NCI-H1436 (cell line): ENCODE data around the gene FAM83D.

Source experiments
- DNase-seq: peaks from one replicate; lab custom pipeline; 2025; lab: John Stamatoyannopoulos, UW

FAM83D gene

DNA sequence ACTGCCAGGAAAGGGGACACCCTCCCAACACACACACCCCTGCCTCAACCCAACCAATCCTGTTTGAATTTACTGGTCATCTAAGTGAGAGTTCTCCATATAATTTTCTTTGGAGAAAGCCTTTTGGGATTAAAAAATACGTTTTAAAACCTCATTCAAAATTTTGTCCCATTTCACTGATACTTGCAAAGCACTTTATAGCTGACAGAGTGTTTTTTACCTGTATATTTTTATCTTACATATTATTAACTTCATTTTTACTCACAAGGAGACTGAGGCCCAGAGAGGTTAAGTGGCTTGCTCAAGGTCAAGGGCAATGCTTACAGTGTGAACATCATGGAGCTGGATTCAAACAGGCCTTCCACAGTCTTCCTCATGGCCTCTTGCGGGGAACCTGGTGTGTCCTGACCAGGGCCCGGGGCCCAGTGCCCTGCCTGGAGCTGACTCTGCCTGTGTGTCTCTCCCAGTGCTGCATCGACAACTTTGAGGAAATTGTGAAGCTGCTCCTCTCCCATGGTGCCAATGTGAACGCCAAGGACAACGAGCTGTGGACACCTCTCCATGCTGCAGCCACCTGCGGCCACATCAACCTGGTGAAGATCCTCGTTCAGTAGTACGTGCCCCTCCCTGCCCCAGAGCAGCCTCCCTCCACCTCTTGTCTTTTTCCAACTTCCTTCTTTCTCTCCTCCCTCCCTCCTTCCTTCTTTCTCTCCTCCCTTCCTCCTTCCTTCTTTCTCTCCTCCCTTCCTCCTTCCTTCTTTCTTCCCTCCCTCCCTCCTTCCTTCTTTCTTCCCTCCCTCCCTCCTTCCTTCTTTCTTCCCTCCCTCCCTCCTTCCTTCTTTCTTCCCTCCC, 30.9 kb upstream of the FAM83D start:
- DNase-seq: no peak

DNA sequence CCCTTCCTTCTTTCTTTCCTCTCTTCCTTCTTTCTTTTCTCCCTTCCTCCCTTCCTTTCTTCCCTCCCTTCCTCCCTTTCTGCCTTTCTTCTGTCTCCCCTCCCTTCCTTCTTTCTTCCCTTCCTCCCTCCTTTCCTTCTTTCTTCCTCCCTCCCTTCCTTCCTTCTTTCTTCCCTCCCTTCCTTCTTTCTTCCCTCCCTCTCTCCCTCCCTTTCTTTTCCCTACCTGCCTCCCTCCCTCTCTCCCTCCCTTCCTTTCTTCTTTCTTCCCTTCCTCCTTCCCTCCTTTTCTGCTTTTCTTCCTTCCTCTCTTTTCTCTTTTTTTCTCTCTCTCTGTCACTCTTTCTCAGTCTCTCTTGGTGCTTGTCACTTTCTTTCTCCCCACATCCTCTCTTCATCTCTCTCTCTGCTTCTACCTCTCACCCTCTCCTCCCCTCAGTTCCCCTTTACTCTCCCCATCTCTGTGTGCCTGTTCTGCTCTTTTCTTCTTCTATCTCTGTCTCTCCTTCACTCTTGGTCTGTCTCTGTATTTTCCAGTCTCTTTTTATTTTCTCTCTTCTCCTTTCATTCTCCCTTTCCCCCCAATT, 30.1 kb upstream of the FAM83D start:
- DNase-seq: no peak

DNA sequence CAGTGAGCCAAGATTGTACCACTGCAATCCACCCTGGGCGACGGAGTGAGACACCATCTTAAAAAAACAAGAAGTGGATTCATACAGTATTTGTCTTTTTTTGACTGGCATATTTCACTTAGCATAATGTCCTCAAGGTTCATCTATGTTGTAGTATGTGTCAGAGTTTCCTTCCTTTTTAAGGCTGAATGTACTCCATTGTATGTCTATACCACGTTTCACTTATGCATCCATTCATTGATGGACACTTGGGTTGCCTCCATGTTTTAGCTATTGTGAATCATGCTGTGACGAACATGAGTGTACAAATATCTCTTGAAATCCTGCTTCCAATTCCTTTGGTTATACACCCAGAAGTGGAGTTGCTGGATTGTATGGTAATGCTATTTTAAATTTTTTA, 28.9 kb upstream of the FAM83D start:
- no peak for DNase-seq

DNA sequence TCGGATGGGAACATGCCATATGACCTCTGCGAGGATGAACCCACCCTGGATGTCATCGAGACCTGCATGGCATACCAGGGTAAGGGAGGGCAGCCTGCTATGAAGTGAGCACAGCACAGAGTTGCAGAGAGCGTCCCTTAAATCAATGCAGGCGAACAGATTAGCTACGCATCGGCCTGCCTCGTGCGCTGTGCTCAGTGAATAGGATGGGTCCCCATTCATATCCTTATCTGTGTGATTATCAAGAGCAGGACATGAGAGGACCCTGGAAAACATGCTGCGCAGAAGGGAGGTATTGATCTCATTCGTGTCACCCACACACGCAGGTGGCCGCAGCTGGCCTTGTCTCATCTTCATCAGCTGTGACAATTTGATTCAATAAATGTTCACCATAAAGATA, 25.6 kb upstream of the FAM83D start:
- no peak for DNase-seq

DNA sequence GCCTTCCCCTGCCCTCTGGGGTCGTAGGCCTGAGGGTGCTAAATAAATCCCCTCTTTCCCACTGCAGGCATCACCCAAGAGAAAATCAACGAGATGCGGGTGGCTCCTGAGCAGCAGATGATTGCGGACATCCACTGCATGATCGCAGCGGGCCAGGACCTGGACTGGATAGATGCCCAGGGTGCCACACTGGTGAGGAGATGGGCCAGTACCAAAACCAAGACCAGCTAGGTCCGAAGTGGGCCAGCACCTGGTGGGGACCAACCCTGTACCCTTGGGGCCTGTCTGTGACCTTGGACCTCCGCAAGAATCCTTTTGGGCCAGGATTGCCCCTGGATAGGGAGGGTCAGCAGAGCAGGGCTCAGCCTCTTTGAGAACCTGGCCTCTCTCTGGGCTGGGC, 23.6 kb upstream of the FAM83D start:
- no peak for DNase-seq

DNA sequence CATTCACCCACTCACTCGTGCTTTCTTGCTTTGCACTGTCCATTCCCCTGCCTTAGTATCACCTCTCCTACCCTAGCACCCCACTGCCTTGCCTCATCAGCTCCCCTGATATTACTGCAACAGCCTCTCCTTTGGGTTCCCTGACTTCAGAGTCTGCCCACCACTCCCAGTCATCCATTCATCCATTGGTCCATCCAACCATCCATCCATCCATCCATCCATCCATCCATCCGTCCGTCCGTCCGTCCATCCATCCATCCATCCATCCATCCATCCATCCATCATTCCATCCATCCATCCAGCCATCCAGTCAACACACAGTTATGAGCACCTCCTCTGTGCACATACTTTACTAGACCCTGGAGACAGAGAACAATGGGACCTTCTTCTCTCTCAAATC, 22.9 kb upstream of the FAM83D start:
- no peak for DNase-seq

DNA sequence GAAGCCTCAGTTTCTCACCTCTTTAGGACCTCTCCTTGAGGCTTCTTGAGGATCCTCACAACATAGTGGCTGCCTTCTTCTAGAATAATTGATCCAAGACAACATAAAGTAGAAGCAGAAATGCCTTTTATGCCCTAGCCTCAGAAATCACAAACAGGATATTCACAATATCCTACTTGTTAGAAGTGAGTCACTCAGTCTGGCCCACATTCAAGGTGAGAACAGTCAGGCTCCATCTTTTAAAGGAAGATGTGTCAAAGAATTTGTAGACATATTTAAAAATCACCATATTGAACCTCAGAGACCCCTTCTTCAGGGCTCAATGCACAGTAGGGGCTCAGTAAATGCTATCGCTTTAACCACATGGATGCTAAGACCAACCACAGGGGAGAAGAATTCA, 20.8 kb upstream of the FAM83D start:
- DNase-seq: no peak

DNA sequence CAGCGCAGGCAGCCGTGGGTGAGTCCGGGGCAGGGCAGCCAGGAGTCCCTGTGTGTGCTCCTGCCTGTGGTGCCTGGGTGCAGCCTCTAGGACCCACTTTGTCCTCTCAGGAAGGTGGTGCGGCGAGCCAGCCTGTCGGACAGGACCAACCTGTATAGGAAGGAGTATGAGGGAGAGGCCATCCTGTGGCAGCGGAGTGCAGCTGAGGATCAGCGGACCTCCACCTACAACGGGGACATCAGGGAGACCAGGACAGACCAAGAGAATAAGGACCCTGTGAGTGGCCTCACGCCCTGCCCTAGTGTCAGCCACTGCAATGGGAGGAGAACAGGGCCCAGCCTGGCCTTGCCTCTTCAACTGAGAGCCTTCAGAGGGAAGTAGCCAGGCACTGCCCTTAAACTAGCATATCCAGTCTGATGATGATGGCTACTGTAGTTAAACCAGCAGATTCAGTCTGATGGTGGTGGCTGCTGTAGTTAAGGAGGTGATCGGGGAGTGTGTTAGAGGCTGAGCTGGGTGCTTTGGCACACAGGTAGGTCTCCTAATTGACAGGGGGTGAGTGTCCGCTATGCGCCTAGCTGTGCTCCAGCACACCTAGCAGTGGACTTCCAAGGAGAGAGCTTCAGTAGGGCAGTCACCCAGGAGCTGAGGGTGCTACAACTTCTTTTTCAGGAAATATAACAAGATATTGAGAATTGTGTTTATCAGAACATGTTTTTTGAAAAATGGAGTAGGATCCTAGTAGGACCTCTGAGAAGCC, 18.1 kb upstream of the FAM83D start:
- no peak for DNase-seq

DNA sequence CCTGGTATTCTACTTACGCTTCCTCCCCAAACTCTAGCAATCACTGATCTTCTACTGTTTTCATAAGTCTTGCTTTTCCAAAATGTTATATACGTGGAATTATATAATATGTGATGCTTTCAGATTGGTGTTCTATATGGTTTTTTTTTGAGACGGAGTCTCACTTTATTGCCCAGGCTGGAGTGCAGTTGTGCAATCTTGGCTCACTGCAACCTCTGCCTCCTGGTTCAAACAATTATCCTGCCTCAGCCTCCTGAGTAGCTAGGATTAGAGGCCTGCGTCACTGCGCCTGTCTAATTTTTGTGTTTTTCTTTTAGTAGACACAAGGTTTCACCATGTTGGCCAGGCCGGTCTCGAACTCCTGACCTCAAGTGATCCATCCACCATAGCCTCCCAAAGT, 10.9 kb upstream of the FAM83D start:
- DNase-seq: no peak

DNA sequence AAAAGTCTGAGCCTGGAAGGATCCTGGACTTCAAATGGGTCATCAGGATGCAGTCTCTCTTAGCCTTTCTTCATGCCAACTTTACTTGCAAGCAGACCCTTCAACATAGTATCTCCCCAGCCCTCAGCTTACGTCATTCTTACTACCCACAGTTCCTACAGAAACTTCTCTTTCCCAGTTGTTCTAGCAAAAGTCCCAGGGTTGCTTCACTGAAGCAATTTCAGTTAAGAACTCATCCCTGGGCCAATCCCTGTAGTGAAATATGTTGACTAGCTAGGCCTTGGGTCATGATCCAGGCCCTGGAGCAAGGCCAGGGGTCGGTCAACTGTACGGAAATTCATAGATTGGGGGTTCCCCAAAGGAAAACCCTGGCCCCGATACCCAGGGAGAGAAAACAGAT, 8.6 kb upstream of the FAM83D start:
- DNase-seq: no peak

DNA sequence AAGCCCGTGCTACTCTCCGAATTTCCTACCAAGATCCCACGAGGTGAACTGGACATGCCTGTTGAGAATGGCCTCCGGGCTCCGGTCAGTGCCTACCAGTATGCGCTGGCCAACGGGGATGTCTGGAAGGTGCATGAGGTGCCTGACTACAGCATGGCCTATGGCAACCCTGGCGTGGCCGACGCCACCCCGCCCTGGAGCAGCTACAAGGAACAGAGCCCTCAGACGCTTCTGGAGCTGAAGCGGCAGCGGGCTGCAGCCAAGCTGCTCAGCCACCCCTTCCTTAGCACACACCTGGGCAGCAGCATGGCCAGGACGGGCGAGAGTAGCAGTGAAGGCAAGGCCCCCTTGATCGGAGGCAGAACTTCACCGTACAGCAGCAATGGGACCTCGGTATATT, 8.0 kb upstream of the FAM83D start:
- DNase-seq: no peak

DNA sequence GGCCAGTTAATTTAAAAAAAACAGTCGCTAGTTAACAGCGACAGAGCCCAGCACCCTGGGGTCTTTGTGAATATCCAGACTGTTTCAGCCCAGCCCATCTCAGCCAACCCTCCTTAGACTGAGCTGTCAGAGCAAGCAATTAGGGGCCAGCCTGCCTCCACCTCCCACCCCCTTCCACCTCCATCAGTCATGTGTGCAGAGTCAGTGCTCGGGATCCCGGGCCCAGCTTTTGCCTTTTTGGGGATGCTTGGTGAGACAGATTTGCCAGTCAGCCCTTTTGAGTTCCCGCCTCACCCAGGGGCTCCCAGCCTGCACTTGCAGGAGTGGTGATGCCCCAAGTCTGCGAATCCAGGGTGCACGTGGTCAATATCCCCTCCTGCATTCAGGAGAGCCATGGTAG, 6.5 kb upstream of the FAM83D start:
- no peak for DNase-seq

DNA sequence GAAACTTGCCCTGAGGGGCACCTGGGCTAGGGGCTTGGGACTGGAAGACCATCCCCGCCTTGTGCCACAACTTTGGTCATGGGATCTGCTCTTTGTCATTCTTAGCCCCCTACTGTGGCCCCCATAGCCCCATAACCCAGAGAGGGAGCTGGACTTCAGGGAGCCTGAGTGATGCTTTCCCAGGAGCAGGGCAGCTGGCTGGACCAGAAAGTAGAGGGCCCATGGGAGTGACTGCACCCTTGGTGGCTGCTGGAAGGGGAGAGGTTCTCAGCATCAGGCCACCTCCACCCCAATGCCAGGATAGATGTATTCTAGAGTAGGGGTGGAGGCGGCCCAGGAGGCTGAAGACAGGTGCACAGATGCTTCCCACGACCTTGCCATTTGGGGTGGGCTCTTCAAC, 5.8 kb upstream of the FAM83D start:
- no peak for DNase-seq

DNA sequence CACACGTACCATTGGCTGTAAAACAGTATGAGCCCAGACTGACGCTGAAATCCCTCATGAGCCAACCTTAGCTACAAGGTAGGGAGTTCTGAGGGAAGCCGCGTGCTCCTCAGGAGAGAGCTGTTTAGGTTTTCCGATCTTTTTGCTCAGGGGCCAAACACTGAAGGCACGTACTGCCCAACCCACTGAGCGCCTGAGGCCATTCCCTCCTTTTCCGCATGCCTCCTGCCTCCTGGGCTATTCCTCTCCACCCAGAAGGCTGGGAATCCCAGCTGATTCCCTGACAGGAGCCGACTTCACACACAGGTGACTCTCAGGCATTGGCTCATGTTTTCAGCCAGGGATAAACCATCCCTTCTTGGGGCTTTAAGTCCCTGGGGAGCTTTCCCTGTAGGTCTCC, 5.4 kb upstream of the FAM83D start:
- no peak for DNase-seq

DNA sequence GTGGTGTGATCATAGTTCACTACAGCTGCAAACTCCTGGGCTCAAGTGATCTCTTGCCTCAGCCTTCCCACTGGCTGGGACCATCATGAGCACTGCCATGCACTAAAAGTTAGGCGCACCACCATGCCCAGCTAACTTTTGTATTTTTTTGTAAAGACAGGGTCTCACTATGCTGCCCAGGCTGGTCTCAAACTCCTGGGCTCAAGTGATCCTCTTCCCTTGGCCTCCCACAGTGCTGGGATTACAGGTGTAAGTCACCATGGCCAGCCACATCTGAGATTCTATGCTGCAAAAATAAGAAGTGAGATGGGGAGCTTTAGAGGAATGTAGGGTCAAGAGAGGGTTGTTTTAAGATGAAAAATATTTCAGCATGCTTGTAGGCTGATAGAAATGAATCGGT, 1.5 kb upstream of the FAM83D start:
- no peak for DNase-seq

DNA sequence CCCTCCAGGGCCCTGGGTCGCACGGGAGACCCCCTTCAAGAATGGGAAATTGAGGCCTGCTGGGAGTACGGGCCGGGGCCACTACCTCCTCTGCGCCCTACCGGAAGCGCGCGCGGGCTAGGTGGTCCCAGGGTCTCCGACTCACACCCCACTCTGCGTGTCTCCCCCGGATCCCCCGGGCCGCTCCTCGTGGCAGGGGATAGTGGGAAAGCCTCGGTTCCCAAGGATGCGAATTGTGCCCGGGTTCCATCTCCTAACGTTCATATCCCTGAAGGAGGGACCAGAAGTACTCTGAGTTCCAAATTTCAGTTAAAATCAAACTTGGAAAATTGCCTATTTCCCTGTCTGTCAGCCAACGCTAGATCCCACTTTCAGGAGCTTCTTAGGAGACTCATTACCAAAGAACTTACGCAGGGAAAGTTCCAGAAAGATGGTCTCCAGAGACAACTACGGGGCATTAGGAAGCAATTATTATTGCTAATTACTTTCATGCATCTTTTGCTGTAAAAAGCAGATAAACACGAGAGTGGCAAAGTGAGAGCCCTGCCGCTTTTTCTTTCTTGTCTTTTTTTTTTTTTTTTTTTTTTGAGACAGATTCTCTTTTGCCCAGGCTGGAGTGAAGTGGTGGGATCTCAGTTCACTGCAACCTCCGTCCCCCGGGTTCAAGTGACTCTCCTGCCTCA, 858 bp downstream of the FAM83D start:
- no peak for DNase-seq

DNA sequence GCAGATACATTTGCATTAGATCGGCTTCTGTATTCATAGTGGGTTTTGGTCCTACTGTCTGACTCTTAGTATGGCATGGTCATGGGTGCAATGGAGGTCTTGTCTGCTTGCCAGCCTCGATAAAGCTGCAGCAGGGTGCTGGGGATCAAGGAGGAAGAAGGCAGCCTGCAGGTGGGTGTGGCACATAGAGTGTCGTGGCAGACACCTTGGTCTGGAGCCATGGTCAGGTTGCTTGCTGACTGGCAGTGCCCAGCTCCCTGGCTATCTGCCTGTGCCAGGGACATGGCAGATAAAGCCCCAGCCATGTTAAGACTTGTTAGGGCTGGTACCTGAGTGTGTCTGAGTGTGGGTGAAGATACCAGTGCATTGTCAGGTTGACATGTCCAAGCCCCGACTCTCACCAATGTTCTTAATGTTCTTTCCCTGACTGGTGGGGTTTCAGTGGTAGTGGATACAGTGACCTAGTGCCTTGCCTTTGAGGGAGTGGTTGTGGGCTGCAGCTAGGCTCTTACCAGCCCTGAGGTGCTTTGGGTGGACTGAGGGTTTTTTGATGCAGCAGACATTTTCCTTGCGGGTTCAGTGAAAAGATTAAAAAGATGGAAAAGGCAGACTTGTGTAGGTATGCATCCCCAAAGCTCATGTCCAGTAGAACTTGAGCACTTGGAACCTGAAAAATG, 1.8 kb downstream of the FAM83D start:
- DNase-seq: no peak

DNA sequence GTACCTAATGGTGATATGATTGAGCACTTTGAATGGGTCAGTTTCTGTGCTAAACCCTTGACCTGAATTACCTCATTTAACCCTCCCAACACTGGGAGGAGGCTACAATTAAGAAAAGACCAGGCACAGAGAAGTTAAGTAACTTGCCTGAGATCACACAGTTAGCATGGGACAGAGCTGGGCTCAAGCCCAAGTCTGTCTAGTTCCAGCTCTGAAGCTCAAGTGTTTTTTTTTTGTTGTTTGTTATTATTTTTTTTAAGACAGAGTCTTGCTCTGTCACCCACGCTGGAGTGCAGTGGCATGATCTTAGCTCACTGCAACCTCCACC, 4.0 kb downstream of the FAM83D start:
- DNase-seq: no peak

DNA sequence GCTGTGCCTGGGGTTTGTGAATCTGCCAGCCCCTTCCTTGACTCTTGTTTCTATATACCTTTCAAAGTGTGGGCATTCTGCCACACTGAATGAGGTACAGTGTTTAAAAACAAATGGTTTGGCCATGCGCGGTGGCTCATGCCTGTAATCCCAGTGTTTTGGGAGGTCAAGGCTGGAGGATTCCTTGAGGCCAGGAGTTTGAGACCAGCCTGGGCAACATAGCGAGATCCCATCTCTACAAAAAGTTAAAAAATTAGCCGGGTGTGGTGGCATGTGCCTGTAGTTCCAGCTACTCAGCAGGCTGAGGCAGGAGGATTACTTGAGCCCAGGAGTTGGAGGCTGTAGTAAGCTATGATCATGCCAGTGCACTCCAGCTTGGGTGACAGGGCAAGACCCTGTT, 5.8 kb downstream of the FAM83D start:
- DNase-seq: no peak

DNA sequence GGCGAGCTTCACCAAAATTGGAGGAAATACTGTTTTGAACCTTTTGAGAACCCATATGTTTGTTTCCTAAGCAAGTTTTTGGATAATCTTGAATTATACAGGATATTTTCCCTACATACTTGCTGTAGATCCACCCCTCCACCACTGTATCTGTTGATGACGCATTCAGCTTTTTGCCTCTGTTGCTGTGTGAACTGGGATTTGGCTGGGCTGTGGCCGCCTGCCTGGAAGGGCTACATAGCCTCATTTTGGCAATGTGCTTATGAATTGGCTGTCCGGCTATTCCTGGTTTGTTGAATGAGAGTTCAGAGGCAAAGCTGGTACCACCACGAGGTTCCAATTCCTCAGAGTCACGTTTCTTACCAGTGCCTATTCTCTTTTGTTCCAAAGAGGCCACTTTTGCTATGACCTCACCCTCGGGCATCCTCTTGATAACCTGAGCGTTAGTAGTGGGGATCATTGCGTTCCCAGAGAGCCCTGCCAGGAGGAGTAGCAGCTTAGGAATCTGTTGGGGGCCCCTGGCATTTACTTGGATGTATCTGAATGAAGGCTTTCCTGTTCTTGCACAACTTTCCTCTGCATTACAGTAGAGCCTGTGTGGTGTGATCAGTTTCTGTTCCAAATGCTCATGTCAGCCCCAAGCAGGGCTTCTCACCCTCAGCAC, 6.4 kb downstream of the FAM83D start:
- DNase-seq: no peak

DNA sequence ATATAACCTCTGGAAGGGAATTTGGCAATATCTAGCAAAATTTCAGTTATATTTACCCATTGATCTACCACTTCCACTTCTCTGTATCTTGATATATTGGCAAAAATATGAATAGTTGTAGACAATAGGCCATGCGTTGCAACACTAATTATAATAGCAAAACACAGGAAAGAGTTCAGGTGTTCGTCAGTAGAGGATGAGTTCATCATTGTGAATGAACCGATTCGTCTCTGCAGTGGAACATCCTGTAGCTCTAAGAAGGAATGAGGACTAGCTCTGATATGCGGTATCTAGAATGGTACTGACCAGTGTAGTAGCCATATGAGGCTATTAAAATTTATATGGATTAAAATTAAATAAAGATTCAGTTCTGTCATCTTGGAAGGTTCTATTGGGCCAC, 8.3 kb downstream of the FAM83D start:
- DNase-seq: no peak

DNA sequence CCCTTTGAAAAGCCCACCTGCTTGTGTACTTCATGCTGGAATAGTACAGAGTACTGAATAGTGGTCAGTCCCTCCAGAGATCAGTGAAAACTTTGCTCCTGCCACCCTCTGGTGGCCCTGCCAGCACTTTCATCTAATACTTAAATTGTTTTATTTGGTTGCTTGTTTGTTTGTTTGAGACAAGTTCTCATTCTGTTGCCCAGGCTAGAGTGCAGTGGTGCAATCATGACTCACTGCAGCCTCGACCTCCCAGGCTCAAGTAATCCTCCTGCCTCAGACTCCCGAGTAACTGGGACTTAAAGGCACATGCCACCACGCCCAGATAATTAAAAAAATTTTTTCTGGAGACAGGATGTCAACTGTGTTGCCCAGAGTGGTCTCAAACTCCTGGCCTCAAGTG, 9.1 kb downstream of the FAM83D start:
- DNase-seq: no peak
